Measurements from ENCODE around the gene SFN. TPM values are rescaled to one million over a fixed set of nuclear protein-coding genes. Genes with fewer than 3 reads are reported as not detected.

The SFN gene
- total RNA-seq, 4 donors from 2014 or later = 0.38 to 4.9 (median 1.9) TPM; not detected in 1

- DNase-seq (ENCODE audit: low spot score) (no peak), ATAC-seq (ENCODE audit: low FRiP score) (no peak)
- no peak for TF ChIP-seq CTCF (IDR thresholded peaks at IDR 0.05)
Observed at GRCh38 chr1:26888231-26888630, 25.3 kb downstream of the SFN start.

GRCh38 chr1:26889551-26890466 is 26.9 kb downstream of the SFN start, which contains the start of gene GPN2:
Gene GPN2 (minus strand): TSS chr1:26890283. CDS start chr1:26890096, 187 bp downstream.
- peak; percentile 38 for DNase-seq (ENCODE audit: low spot score)
- TF ChIP-seq CTCF (IDR thresholded peaks at IDR 0.05) = no peak
- peak; percentile 83 for ATAC-seq (ENCODE audit: low FRiP score)

- no peak for TF ChIP-seq CTCF (IDR thresholded peaks at IDR 0.05)
- ATAC-seq (ENCODE audit: low FRiP score) = peak; percentile 11
- DNase-seq (ENCODE audit: low spot score) = no peak
Observed at GRCh38 chr1:26890467-26890796, 27.5 kb downstream of the SFN start.

GRCh38 chr1:26894263-26894662 is 31.3 kb downstream of the SFN start:
- DNase-seq (ENCODE audit: low spot score) (no peak), ATAC-seq (ENCODE audit: low FRiP score) (no peak)
- TF ChIP-seq CTCF (IDR thresholded peaks at IDR 0.05) = no peak

GRCh38 chr1:26897351-26897750 is 34.4 kb downstream of the SFN start:
- no peak for TF ChIP-seq CTCF (IDR thresholded peaks at IDR 0.05)
- DNase-seq (ENCODE audit: low spot score) = no peak
- ATAC-seq (ENCODE audit: low FRiP score) = no peak

- TF ChIP-seq CTCF (IDR thresholded peaks at IDR 0.05) = no peak
- DNase-seq (ENCODE audit: low spot score) (peak; percentile 96), ATAC-seq (ENCODE audit: low FRiP score) (peak; percentile 77)
Observed at GRCh38 chr1:26900001-26900814, 37.3 kb downstream of the SFN start, which contains the start of gene GPATCH3. Gene GPATCH3 (minus strand): TSS chr1:26900467. CDS start chr1:26900442, 25 bp downstream.
